Stomach (tissue), 9 donors: ENCODE data around the gene ZCWPW1. TPM values are rescaled to one million over a fixed set of nuclear protein-coding genes. Genes with fewer than 3 reads are reported as not detected.
"Not testable (repeated sequence)": the region's sequence is repeated elsewhere in the genome, so short reads cannot be mapped to it uniquely, and the experiment has no call there.

Source experiments
- DNase-seq, 2 donors: peaks; one replicate each; pipeline versions ENCODE4 v3.0.0 to v3.0.0-alpha.2; 2013 to 2019
- H3K27ac ChIP-seq, 5 donors: fragments of 200-600 bp in 4 of 5; sonication (generic) in 4 of 5; one replicate each; pipeline ENCODE4 v1.5.1; 2013 to 2019; ENCODE audit warnings: mild to moderate bottlenecking in 1 of 5, moderate library complexity in 1 of 5
- H3K27me3 ChIP-seq, 3 donors: fragments of 200-600 bp; sonication (generic); one replicate each; pipeline ENCODE4 v1.5.1; 2017 to 2019; ENCODE audit warnings: mixed run types in 1 of 3
- H3K36me3 ChIP-seq, 4 donors: fragments of 200-600 bp; sonication (generic); 1 replicate in 3 of 4; 2 replicates in 1 of 4; pipeline ENCODE4 v1.5.1; 2016 to 2019
- H3K4me1 ChIP-seq, 4 donors: fragments of 200-600 bp; sonication (generic); one replicate each; pipeline ENCODE4 v1.5.1; 2016 to 2019
- H3K4me3 ChIP-seq, 4 donors: fragments of 200-600 bp; sonication (generic) in 3 of 4; one replicate each; pipeline ENCODE4 v1.5.1; 2016 to 2019; ENCODE audit warnings: mild to moderate bottlenecking in 1 of 4
- H3K9me3 ChIP-seq, 4 donors: fragments of 200-600 bp; sonication (generic); one replicate each; pipeline ENCODE4 v1.5.1; 2016 to 2019
- EP300 ChIP-seq: sonication (generic); formaldehyde crosslinking; IDR thresholded peaks from one replicate; pipeline ENCODE4 v1.6.1; 2017; ENCODE audit warnings: antibody characterized with exemption
- POLR2A ChIP-seq, 4 donors: fragments of 450-650 bp; IDR thresholded peaks; one replicate each; pipeline ENCODE4 v1.6.1; 2016; ENCODE audit warnings: antibody characterized with exemption in 4 of 4, control low read depth in 2 of 4, mild to moderate bottlenecking in 1 of 4, moderate library complexity in 1 of 4
- POLR2AphosphoS5 ChIP-seq, 3 donors: sonication (generic); formaldehyde crosslinking; IDR thresholded peaks; one replicate each; pipeline ENCODE4 v1.6.1; 2016; ENCODE audit warnings: antibody characterized with exemption in 3 of 3
- WGBS, 5 donors: extraction: QIAGEN DNeasy Blood & Tissue Kit in 3 of 5; methylation state at CpG; one replicate each; pipeline versions ENCODE4 v1.1.5 to v1.1.7; 2013 to 2018; 5-methylcytosine and 5-hydroxymethylcytosine counted together
- intact Hi-C: fragments of 100-400 bp; cut with DNase I; formaldehyde crosslinking; loops from one replicate; pipeline ENCODE4 v1.15.1; 2023; ENCODE audit warnings: low total_unique reads
- polyA plus RNA-seq, 3 donors: library from polyadenylated mRNA; stranded (reverse); fragments of 200-250 nt; gene quantifications; one replicate each; pipeline ENCODE4 v1.2.3, GENCODE V29; 2013
- total RNA-seq, 5 donors: library from RNA; depleted of rRNA; stranded (reverse); fragments of >200 nt; gene quantifications; one replicate each; pipeline versions ENCODE4 v1.1.0 to v1.2.3, GENCODE V29; 2014 to 2016
- TF ChIP-seq, protein P1 (sequence below), 7 experiments: fragments of 450-650 bp in 4 of 7; fragments of 200-600 bp in 3 of 7; sonication (generic) in 3 of 7; IDR thresholded peaks; one replicate each; pipeline ENCODE4 v1.5.1; 2016 to 2019; ENCODE audit warnings: antibody characterized with exemption in 7 of 7, control low read depth in 2 of 7, mild to moderate bottlenecking in 1 of 7
- donor health status: healthy with polysubstance abuse.
- donor health status: Bipolar disorder and iron deficiency.
- donor health status: healthy.

Gene ZCWPW1
- total and polyA plus RNA-seq, 8 donors, result 0.89 to 44.3 (median 5.2) TPM; not detected in 1

DNA sequence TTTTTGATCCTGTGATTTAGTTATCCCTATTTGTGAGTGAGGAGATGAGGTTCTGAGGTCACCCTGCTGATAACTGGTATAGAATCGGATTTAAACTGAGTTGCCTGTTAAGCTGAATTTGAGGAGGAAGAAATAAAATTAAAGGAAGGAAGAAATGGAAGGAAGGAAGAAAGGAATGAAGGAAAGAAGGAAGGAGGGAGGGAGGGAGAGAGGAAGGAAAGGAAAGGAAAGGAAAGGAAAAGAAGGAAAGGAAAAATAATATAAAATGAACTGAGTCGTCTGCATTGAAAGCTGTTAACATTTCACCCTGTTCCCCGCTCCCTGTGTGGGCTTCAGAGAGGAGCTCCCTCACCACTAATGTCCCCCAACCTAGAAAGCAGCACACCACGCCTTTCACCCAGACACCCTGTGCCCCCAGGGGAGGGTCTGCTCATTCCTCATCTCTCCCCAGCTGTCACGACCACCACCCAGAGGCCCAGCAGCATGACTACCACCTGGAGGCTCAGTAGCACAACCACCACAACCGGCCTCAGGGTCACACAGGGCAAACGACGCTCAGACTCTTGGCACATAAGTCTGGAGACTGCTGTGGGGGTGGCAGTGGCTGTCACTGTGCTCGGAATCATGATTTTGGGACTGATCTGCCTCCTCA lies 38.9 kb downstream of the ZCWPW1 start:
- Histone ChIP-seq H3K27me3 (no peaks in the 10 kb centered on the region), H3K9me3 (no peaks in the 10 kb centered on the region), H3K4me3 (no peak overlapping the region), H3K4me1 (no peaks in the 10 kb centered on the region), H3K36me3 (no peaks in the 10 kb centered on the region), H3K27ac (no peak overlapping the region)
- intact Hi-C loops, result no loop called here
- TF ChIP-seq EP300, result no peak
- no peak for DNase-seq
- WGBS, 5 donors, result 57 to 69% (median 64%) methylated on average over 9 of the region's 9 CpGs

DNA sequence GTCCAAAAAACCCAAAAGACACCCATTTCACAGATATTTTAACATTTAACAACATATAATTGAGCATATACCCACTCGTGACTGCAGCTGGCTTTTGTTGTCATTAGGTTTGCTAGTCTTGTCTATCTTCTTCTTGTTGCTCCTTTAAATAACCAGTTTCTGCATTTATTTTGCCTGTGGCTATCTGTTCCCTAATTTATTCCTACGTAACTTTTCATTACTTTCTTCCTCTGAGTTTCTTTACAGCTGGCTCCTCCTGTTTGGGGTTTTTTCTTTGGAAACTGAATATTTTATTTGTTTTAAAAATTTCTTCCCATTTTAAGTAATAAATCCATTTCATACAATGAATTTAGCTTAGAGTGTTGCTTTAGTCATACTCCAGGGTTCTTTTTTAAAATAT lies 40.8 kb downstream of the ZCWPW1 start:
- intact Hi-C loops, result no loop called here
- no peaks in the 10 kb centered on the region for H3K27me3 ChIP-seq
- no peak for DNase-seq
- no peak overlapping the region for H3K4me3 ChIP-seq
- no peak overlapping the region for H3K27ac ChIP-seq
- no peak for TF ChIP-seq POLR2AphosphoS5 (IDR thresholded peaks at IDR 0.05)
- TF ChIP-seq EP300, result no peak
- no peak for TF ChIP-seq POLR2A (IDR thresholded peaks at IDR 0.05)
- TF ChIP-seq, protein P1, sequence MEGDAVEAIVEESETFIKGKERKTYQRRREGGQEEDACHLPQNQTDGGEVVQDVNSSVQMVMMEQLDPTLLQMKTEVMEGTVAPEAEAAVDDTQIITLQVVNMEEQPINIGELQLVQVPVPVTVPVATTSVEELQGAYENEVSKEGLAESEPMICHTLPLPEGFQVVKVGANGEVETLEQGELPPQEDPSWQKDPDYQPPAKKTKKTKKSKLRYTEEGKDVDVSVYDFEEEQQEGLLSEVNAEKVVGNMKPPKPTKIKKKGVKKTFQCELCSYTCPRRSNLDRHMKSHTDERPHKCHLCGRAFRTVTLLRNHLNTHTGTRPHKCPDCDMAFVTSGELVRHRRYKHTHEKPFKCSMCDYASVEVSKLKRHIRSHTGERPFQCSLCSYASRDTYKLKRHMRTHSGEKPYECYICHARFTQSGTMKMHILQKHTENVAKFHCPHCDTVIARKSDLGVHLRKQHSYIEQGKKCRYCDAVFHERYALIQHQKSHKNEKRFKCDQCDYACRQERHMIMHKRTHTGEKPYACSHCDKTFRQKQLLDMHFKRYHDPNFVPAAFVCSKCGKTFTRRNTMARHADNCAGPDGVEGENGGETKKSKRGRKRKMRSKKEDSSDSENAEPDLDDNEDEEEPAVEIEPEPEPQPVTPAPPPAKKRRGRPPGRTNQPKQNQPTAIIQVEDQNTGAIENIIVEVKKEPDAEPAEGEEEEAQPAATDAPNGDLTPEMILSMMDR (IDR thresholded peaks at IDR 0.05), result no peak
- H3K4me1 ChIP-seq, result no peaks in the 10 kb centered on the region
- H3K9me3 ChIP-seq, result no peaks in the 10 kb centered on the region
- H3K36me3 ChIP-seq, result no peaks in the 10 kb centered on the region
- WGBS, 5 donors, result 67 to 80% (median 79%) methylated on average over 2 of the region's 2 CpGs

DNA sequence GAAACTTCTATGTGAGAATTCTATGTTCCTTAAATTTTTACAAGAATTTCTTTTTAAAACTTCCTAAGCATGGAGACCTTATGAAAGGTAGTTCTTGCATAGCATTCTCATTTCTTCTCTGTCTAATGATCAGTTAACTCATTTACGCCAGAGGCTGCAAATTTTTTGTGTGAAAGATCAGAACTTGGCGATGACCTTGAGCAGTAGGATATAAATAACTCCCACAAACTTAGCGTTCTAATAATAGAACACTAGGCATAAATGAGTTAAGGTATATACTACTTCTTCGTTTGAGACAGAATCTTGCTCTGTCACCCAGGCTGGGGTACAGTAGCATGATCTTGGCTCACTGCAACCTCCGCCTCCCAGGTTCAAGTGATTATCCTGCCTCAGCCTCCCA lies 41.6 kb downstream of the ZCWPW1 start:
- TF ChIP-seq EP300 (no peak), POLR2A (IDR thresholded peaks at IDR 0.05) (no peak), POLR2AphosphoS5 (IDR thresholded peaks at IDR 0.05) (no peak)
- TF ChIP-seq, protein P1 (IDR thresholded peaks at IDR 0.05), result no peak
- 69 to 77% (median 74%) methylated on average over 5 of the region's 5 CpGs for WGBS, 5 donors

DNA sequence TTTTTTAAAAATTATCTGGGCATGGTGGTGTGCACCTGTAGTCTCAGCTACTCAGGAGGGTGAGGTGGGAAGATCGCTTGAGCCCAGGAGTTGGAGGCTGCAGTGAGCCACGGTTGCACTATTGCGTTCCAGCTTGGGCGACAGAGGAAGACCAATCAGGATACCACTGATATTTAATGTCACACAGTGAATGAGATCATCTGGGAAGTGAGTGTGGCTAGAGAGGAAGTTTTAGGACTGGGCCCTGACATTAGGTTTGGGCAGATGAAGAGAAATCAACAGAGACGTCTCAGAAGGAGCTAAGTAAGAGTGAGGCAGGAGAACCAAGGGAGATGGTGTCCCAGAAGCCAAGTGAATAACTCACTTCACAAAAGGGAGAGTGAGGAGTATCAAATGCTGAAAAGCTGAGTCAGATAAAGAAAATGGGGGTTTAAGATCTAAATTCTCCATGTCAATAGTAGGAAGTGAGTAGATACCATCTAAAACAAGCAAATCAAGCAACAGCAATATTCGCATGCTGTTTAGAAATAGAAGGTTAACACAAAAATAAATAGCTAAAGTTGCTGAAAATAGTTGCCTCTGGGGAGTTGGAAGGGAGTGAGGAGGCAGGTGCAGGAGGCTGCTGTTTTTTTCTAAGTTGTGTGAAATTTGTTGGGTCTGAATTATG lies 43.7 kb downstream of the ZCWPW1 start:
- H3K4me3 ChIP-seq, result no peak overlapping the region
- 77 to 82% (median 78%) methylated on average over 6 of the region's 6 CpGs for WGBS, 5 donors
- no peaks in the 10 kb centered on the region for H3K4me1 ChIP-seq
- DNase-seq, result no peak
- no peaks in the 10 kb centered on the region for H3K36me3 ChIP-seq
- no peaks in the 10 kb centered on the region for H3K27me3 ChIP-seq
- no peaks in the 10 kb centered on the region for H3K9me3 ChIP-seq
- intact Hi-C loops, result no loop called here
- no peak overlapping the region for H3K27ac ChIP-seq
- TF ChIP-seq, protein P1 (IDR thresholded peaks at IDR 0.05), result no peak
- TF ChIP-seq POLR2AphosphoS5 (IDR thresholded peaks at IDR 0.05) (no peak), POLR2A (IDR thresholded peaks at IDR 0.05) (no peak), EP300 (no peak)

More for the DNA sequence above, 41.6 kb downstream of the ZCWPW1 start:
- H3K36me3 ChIP-seq, result no peaks in the 10 kb centered on the region
- H3K27ac ChIP-seq, result no peak overlapping the region
- no peaks in the 10 kb centered on the region for H3K4me1 ChIP-seq
- intact Hi-C loops, result no loop called here
- H3K4me3 ChIP-seq, result no peak overlapping the region
- H3K27me3 ChIP-seq, result no peaks in the 10 kb centered on the region
- H3K9me3 ChIP-seq, result no peaks in the 10 kb centered on the region
- no peak for DNase-seq

DNA sequence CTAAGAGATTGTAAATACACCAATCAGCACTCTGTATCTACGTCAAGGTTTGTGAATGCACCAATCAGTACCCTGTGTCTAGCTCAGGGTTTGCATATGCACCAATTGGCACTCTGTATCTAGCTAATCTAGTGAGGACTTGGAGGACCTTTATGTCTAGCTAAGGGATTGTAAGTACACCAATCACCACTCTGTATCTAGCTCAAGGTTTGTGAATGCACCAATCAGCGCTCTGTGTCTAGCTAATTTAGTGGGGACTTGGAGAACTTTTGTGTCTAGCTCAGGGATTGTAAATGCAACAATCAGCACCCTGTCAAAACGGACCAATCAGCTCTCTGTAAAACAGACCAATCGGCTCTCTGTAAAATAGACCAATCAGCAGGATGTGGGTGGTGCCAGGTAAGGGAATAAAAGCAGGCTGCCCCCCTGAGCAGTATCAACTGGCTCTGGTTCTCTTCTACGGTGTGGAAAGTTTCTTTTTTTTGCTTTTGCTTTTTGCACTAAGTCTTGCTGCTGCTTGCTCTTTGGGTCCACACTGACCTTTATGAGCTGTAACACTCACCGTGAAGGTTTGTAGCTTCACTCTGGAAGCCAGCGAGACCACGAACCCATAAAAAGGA lies 46.2 kb downstream of the ZCWPW1 start:
- H3K36me3 ChIP-seq, intact Hi-C loops, DNase-seq, H3K27me3 ChIP-seq, H3K9me3 ChIP-seq, H3K4me1 ChIP-seq: not testable (repeated sequence)
- peak overlapping the region in 1 of 4 donors; percentile 11 for H3K4me3 ChIP-seq
- 82 to 85% (median 83%) methylated on average over 8 of the region's 8 CpGs for WGBS, 5 donors
- peak overlapping the region in 1 of 5 donors; percentile 22 for H3K27ac ChIP-seq

DNA sequence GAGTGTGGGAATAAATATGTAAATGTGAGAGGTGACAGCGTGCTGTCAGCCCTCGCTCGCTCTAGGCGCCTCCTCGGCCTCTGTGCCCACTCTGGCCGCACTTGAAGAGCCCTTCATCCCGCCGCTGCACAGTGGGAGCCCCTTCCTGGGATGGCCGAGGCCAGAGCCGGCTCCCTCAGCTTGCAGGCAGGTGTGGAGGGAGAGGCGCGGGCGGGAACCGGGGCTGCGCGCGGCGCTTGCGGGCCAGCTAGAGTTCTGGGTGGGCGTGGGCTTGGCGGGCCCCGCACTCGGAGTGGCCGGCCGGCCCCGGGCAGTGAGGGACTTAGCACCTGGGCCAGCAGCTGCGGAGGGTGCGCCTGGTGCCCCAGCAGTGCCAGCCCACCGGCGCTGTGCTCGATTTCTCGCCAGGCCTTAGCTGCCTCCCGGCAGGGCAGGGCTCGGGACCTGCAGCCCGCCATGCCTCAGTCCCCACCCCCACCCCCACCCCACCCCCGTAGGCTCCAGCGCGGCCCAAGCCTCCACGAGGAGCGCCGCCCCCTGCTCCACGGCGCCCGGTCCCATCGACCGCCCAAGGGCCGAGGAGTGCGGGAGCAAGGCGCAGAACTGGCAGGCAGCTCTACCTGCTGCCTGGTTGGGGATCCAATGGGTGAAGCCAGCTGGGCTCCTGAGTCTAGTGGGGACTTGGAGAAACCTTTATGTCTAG lies 46.8 kb downstream of the ZCWPW1 start:
- H3K4me1 ChIP-seq, H3K9me3 ChIP-seq, intact Hi-C loops, H3K27me3 ChIP-seq, DNase-seq, H3K36me3 ChIP-seq, H3K27ac ChIP-seq: not testable (repeated sequence)
- 63 to 89% (median 74%) methylated on average over 13 to 49 of the region's 49 CpGs for WGBS, 5 donors
- peak overlapping the region in 1 of 4 donors; percentile 11 for H3K4me3 ChIP-seq
